NCI-H1092 (cell line): ENCODE data around the gene MPP2.
"Not testable (repeated sequence)": the region's sequence is repeated elsewhere in the genome, so short reads cannot be mapped to it uniquely, and the experiment has no call there.

ENCODE experiments used
- DNase-seq: peaks from one replicate; lab custom pipeline; 2025; lab: John Stamatoyannopoulos, UW

Gene MPP2

DNA sequence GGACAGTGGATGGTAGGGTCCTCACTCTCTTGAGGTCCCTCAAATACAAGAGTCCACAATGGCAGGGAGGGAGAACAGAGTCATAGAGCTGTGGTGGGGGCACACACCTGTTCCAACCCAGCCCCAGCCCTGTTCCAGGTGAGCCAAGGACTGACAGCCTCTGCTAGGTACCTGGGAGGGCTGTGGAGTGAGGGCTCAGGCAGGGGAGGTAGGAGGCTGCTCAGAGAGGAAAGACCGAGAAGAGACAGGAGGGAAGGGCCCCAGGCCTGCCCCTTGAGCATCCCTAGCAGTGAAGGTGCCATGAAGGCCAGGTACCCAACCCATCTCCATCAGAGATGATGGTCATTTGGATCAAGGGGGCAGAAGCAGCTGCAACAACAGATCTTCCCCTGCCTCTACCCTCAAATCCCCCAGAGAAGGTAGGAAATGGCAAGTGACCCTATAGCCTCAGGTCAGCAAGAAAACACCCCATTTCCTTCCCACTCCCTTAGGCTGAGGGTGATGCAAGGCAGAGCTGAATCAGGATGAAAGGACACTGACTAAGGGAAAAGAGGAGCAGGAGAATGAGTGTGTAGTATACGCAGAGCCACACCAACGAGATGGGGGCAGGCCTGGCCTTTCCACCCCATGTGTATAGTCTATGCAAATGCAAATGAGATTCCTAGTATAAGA, 31.7 kb downstream of the MPP2 start:
- no peak for DNase-seq

DNA sequence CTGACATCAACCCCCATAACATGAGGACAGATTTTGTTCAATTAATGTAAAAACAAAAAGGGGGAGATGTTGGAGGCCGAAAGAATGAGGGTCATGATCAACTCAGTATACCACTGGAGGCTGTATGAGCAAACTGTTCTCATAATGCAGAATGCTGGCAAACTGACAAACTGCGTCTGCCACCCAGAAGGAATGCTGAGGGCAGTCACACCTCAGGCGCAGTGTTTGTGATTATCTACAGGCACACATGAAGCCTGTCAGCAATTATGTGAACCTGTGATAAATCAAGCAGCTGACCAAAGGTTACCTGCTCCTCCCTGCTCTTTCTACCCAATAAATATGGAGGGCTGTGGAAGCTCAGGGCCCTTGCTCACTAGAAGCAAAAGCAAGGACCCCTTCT, 33.0 kb downstream of the MPP2 start:
- DNase-seq = no peak

DNA sequence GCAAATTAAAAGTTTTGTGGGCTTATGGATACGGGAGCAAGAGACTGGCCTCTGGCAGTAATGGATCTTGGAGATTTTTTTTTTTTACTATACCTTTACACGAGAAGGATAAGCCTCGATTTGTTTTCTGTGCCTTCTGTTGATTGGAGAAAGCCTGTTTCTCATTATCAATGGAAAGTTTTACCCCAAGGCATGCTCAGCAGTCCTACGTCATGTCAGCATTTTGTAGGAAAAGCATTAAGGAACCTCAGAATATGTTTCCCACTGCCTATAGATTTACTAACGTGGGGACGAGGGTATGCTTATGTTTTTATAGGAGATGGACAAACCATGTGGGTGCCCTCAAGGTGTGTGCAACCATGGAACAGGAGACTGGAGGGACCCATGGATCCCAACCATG, 33.5 kb downstream of the MPP2 start:
- no peak for DNase-seq

DNA sequence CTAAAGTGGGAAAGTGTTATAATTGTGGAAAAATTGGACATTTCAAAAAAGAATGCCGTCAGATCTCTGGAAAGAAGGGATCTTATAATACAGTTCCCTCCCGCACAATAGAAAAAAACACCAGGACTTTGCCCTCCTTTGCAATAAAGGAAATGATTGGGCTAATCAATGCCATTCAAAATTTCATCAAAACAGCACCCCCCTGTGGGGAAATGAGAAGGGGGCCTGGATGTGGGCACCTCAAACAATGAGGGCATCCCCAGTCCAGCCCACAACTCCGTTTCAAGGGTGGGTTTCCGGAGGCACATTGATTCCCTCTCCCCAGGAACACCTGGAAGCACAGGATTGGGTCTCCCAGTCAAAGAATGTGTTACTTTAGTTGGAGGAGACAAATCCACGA, 34.2 kb downstream of the MPP2 start:
- no peak for DNase-seq

DNA sequence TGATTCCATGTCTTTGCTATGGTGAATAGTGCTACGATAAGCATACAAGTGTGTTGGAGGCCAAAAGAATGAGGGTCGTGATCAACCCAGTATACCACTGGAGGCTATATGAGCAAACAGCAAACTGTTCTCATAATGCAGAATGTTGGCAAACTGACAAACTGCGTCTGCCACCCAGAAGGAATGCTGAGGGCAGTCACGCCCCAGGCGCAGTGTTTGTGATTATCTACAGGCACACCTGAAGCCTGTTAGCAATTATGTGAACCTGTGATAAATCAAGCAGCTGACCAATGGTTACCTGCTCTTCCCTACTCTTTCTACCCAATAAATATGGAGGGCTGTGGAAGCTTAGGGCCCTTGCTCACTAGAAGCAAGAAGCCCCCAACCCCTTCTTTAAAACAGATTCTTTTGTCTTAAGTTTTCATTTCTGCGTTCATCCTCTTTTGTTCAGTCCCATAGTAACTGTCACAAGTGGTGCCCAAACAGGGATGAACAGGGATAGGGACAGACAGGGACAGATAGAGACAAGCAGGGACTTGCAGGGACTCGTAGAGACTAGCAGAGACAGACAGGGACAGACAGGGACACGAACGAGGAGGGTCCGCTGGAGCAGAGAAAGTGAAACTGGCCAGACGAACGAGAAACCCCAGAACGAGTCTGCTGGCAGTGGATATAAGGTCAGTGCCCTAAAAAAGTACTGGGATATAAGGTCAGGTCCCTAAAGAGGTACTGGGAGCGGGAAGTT, 35.2 kb downstream of the MPP2 start:
- DNase-seq = no peak

DNA sequence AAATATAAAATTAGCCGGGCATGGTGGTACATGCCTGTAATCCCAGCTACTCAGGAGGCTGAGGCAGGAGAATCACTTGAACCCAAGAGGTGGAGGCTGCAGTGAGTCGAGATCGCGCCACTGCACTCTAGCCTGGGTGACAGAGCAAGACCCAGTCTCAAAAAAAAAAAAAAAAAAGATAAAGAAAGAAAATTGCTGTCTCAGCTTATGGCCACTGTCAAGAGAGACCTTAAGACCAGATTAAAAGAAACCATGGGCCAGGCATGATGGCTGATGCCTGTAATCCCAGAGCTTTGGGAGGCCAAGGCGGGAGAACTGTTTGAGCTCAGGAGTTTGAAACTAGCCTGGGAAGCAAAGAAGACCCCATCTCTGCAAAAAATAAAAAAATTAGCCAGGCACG, 38.3 kb downstream of the MPP2 start:
- not testable (repeated sequence) for DNase-seq

DNA sequence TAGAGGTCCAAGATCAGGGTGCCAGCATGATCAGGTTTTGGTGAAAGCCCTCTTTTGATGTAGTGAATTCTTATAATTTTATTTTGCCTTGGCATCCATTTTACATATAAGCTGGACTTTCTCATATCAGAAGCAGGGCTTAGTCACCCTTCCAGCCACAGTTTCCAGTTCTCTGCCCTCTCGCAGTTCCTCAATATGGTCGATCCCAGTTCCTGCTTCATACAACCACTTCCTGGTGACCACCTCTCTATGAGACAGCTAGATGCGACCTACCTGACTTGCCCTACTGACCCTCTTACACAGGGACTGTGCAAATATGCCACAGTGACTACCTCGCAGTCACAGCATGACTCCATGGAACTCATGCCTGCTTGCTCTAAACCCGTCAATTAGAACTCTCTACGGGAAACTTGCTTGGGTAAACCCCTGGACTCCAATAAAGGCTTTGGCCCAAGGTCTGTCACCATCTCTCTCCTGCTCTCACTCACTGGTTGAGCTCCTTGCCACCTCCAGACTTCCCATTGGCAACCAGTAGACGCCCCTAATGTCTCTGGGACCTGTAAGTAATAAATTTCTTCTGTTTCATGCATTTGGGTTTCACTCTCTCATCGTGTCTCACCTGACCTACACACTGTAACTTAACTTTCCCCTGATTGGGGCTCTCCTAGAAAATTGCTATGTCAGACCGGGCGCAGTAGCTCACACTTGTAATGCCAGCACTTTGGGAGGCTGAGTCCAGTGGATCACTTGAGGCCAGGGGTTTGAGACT, 38.9 kb downstream of the MPP2 start:
- DNase-seq = no peak

DNA sequence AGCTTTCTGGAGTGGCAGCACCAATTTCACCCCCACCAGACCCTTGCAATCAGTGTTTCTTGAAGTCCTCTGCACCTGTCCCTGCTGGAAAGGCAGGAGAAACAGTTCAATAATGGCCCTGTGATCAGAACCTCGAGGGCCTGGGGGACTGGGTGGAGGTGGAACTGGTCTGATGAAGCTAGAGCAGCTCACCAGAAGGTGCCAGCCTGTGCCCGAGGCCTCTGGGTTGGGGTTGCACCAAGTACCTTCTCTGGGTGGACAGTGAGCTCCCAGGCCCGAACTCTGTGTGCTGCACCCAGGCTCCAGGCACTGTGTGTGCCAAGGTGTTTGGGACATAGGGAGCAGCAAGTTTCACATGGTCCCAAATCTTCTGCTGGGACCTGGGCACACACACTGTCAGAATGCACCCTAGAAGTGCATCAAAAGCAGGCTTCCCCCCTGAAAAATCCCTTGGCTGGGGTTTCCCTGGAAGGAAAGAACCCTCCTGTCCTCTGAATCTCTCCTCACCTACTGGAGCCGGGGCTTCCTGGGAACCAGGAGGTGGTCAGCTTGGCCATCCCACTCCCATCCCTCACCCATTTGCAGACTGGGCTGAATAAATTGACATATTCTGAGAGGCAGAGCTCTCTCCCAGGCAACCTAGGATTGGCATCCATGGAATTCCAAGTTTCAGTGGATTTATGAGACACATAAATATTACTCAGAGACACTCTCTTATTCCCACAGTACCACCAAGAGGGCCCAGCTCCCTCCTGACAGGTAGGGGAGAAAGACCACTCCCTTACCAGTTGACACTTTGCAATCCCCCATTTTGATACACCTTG, 43.0 kb downstream of the MPP2 start:
- DNase-seq = no peak

DNA sequence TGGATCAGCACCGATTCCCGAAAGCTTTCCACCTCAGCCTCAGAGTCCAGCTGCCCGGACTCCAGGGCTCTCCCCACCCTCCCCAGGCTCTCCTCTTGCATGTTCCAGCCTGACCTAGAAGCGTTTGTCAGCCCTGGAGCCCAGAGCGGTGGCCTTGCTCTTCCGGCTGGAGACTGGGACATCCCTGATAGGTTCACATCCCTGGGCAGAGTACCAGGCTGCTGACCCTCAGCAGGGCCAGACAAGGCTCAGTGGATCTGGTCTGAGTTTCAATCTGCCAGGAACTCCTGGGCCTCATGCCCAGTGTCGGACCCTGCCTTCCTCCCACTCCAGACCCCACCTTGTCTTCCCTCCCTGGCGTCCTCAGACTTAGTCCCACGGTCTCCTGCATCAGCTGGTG, 45.4 kb downstream of the MPP2 start:
- DNase-seq = no peak

DNA sequence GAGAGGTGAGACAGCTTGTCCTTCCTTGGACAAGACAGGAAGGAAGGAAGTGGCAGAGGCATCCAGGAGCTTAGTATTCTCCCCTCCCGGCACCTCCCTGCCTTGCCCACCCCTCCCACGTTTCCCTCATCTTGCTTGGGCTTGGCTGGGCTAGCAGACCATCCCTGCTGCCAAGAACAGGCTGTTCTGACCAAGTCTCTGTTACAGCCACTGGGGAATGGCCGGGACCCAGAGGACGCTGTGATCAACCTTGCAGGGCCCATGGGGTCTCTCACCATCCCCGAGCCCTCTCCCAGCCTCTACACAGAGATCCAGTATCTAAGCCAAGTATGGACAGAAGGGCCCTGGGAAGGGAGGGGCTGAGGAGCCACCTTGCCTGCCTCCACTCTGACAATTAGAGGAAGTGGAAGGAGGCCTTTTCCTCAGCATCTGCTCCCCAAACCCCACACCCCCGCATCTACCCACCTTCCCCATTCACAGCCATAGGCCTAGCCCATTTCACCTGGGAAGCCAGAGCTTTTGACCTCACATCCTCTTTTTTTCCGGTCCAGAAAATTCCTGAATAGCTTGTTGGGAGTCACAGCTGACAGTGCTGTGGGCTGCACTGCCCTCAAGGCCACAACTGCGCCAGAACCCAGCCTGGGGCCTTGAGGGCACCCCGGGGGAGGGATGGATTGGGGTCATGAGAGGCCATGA, 46.3 kb downstream of the MPP2 start:
- DNase-seq = no peak

DNA sequence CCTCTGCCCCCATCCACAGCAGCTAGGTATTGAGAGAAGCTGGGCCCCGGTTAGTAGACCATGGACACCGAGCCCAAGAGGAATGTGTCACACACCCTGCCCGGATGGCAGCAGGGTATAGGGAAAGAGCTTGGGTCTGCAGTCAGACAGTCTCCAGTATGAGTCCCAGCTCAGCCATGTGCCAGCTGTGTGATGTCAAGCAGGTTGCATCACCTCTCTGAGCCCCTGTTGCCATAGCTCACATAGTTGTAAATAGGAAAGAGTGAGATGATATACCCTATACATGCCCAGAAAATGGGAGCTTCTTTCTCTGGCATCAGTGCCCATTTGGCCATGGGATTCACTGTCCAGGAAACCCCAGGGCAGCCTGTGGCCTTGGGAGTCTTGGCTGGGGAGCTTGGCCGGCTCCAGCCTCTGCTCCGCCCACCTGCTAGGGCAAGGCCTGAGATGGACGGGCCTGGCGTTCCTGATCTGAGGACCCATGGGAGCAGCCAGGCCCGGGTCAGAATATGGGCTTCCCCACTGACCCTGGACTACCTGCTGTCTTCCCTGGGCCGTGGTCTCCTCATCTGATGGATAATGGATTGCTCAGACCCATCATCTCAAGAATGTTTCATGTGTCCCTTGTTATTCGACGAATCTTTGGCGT, 47.1 kb downstream of the MPP2 start:
- no peak for DNase-seq

DNA sequence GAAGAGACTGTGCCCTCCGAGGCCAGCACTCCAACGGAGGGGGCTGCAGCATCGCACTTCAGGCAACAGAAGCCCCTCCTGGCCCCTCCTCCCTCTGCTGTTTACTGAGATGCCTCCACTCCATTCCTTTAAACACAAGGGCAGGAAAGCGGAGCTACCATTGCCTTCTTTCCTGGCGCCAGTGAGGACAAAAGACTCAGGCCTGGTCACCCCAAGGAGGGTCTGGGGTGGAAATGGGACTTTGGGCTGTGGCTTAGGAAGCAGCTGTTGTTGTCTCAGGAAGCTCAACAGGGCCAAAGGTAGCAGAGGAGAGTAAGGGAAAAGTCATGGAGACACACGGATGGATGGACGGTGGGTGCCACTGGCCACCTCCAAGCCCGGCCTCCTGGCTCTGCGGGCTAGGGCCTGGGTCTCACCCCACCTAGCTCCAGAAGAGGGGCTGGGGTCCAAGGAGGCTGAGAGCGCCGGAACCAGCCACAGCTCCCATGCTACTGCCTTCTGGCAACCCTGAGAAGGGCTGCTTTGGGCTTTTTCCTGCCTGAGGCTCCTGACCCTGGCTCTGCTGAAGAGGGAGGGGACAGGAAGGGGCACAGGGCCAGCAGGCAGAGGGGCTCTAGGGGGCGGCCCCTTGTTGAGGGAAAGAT, 49.3 kb downstream of the MPP2 start:
- DNase-seq = no peak

DNA sequence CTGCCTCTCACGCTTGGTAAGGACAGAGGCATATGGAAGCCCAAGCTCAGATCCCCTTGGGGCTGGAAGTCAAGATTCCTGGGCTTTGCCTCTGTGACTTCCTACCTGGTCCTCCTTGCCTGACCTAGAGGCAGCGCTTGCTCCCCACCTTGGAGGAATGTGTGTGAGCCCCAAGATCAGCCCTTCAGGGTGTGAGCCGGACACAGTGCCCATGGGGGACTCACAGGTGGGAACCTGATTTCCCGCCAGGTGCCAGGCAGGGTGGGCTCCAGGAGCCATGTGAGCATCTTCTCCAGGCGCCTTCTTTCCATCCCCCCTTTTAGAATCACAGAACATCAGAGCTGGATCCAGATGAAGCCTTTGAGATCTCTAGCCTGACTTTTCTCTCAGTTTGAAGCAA, 50.2 kb downstream of the MPP2 start:
- DNase-seq = no peak

DNA sequence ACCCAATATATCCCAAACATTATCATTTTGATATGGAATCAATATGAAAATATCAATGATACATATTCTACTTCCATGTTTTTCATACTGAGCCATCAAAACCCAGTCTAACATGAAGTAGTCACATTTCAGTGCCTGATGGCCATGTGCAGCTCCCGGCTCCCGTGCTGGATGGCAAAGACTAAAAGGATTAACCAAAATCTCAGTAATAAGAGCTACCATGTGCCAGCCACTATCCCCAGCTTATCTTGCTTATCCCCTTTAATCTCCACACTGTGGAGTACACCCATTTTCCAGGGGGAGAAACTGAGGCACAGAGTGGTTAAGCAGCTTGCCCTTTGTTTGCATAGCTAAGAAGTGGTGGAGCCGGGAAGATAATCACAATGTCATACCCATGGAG, 51.2 kb downstream of the MPP2 start:
- no peak for DNase-seq

DNA sequence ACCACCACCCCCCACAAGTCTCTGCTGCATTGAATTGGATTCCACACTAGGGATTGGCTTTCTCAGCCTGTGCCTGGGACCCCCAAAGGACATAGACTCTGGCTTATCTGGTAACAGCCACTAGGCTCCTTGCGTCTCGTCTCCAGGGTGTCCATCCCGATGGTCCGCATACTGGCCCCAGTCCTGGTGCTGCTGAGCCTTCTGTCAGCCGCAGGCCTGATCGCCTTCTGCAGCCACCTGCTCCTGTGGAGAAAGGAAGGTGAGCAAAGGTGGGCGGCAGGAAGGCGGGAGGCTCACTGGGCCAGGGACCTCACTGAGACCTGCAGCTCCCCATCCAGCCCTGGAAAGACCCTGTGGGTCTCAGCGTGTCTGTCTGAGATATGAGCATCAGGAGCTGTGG, 52.3 kb downstream of the MPP2 start:
- DNase-seq = no peak

DNA sequence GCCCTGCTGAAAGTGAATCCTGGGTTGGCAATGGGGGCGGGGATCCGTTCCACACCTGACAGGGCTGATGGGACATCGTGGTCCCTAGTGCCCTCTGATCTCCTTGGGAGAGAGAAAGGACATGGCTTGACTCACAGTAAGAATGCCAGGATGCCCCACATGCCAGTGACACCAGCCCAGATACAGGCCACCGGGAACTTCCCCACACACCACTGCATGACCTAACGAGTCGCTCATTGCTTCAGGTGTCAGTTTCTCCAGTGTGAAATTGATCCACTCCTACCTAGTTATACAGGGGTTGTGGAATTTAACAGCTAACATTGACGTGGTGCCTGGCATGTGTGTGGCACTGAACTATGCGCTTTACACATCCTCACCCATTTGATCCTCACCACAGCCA, 52.8 kb downstream of the MPP2 start:
- DNase-seq = no peak

DNA sequence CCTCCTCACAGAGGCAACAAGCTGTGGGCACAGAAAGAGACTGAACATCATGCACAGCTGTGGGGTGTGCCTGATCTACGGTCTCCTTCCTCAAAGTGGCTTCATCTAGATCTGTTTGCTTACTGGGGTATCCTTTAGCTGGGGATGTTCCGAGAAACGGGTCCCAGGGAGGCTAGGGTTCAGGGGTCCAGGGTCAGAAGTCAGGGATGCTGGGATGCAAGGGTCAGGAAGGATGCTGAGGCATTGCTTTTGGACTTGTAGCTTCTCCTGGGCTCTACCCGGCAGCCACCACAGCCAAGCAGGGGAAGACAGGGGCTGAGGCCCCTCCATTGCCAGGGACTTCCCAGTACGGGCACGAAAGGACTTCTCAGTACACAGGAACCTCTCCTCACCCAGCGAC, 53.8 kb downstream of the MPP2 start:
- DNase-seq = no peak

DNA sequence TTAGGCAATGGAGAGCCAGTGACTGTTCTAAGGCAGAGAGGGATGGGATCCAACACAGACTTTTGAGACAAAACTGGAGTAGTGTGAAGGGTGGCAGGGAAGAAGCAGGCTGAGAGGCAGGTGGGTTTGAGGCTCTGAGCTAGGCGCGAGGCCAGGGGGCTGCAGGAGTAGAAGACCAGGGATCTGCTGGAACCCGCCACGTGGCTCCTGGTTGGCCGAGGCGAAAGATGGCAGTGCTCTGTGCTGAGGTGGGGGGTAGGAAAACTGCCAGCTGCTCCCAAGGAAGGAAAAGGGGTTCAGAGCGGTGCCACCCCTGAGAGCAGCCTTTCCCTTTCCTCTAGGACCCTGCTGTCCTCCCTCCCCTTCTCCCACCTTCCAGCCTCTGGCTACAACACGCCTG, 54.8 kb downstream of the MPP2 start:
- DNase-seq = no peak

DNA sequence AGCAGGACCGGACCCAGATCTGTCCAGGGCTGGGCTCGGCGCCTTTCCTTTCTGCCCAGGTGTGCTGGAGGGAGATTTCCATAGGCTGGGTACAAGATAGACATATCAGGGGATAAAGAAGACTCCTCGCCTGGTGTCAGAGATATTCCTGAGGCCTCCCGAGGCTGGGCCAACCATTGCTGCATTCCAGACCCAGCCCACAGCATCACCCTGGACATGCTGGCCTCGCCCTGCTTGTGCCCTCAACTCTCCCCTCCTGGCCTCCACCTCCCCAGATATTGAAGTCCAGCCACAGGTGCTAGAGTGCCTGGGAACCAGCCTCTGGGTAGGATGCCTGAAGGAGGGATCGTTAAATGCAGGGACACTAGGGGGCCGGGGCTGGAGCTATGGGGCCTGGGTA, 58.2 kb downstream of the MPP2 start:
- DNase-seq = no peak

DNA sequence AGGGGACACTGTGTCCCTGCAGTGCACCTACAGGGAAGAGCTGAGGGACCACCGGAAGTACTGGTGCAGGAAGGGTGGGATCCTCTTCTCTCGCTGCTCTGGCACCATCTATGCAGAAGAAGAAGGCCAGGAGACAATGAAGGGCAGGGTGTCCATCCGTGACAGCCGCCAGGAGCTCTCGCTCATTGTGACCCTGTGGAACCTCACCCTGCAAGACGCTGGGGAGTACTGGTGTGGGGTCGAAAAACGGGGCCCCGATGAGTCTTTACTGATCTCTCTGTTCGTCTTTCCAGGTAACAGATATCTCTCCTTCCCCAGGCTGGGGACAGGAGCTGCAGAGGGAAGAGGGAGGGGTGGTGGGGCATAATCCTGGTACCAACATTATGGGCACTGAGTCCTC, 58.7 kb downstream of the MPP2 start:
- DNase-seq = no peak

DNA sequence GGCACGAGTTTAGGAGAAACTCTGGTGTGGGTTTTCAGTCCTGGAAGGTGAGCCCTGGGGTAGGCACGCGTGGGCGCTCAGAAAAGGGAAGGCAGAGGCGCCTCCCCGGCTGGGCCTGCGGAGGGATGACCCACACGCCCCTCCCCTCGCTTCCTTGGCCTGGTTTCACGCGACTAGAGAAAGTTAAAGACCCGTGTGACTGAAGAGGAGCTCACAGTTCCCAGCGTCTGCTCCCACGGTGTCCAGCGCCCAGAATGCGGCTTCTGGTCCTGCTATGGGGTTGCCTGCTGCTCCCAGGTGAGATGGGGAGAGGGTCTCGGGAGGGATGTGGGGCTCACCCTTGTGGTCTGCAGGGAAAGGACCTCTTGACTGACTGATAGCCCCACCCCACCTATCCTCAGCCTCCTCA, 60.4 kb downstream of the MPP2 start, which contains the start of gene CD300LG:
Gene CD300LG, plus strand, starts transcription at position 214 of the 409 bp plus-strand sequence. Its CDS starts 41 bp downstream, at position 255.
- no peak for DNase-seq
